SKM-1 treated with dmso at 0.1 percent for 144 hours (cell line): ENCODE results near the gene EIF3D.

Source experiments
- DNase-seq: peaks from one replicate; lab custom pipeline; 2025; ENCODE audit not compliant: unreplicated experiment; lab: John Stamatoyannopoulos, UW

Gene EIF3D

DNA sequence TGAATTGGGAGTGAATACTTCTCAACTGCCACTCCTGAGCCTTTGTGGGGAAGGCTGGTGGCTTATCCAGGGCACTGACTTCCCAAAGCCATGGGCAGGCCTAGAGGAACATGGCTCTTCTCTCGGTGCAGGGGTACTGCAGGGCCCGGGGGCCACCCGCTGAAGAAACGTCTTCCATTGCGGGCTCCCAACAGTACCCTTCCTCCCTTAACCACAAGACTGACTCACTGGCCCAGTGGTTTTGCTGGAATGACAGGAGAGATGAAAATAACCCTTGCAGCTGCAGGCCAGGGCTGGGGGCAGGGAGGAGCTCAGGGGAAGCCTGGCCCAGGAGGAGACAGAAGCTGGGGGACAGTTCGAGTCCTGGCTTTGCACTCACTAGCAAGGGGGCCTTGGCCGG is 61.0 kb downstream of the EIF3D start:
- DNase-seq = peak; percentile 85

DNA sequence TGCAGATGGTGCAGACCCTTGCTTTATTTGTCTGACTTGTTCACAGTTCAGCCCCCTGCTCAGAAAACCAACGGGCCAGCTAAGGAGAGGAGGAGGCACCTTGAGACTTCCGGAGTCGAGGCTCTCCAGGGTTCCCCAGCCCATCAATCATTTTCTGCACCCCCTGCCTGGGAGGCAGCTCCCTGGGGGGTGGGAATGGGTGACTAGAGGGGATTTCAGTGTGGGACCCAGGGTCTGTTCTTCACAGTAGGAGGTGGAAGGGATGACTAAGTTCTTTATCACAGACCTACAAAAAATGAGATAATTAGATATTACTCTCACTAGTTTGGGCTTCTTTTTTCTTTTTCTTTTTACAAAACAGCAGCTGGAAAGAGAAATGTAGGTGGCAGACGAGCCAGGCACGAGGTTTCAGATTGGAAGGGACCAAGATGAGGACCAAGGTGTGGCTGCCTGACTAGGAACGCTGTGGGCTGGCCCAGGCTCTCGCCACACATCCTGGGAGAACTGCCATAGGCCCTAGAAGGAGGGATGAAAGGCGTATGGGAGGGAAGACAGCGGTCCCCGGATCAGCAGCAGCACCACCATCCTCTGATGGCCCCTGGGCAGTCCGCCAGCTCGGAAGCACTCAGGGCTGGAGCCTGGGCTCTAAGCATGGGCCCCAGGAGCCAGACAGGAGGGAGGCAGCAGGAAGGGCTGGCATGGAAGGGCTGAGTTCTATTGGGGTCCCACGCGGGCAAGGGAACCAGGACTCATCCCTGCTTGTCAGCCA is 61.7 kb downstream of the EIF3D start:
- no peak for DNase-seq

DNA sequence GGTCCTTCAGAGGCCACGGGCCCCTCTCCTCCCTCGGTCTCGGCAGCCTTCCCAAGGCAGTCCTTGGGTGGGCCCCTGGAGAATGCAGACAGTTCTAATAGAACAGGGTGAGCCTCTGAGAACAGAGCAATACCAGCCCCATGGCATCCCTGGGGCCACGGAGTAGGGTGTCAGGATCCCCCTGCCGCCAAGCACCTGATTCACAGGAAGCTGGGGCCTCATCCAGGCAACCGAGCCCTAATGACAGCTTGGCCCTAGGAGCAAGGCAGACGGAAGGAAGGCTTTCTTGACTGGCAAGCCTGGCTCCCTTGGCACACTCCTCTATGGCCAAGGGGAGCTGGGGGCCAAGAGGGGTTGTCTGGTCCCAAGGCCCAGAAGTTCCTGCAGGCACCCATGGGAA is 62.7 kb downstream of the EIF3D start:
- no peak for DNase-seq

DNA sequence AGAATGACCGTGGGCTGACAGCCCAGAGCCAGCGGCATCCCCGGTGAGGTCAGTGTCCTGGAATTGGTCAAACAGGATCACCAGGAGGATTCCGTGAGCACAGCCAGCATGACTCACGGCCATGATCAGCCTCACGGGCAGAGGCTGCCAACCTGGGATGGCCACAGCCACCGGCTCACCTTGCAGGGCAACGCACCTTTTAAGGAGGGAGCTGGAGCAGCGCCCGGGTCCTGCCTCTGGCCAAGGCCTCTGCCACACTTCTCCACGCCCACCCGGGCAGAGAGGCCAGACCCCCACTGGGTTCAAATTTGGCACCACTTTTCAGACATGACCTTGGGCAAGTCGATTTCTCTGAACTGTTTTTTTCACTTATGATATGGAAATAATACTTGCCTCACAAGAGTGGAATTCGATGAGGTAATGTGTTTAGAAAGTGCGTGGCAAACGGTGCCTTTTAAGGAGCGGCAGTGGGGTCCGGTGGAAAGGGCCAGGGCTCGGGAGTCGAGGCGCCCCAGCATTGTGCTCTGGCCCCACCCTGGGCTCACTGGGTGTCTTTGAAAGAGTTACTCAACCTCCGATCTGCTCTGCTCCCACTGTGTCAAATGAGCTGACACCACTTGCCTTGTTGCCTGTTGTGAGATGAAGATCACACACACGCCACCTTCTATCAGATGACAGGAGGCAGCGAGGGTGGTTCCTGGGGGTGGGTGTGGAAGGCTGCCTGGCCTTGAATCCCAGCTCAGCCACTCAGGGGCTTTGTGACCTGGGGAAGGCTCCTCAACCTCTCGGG is 63.5 kb downstream of the EIF3D start:
- DNase-seq = no peak

DNA sequence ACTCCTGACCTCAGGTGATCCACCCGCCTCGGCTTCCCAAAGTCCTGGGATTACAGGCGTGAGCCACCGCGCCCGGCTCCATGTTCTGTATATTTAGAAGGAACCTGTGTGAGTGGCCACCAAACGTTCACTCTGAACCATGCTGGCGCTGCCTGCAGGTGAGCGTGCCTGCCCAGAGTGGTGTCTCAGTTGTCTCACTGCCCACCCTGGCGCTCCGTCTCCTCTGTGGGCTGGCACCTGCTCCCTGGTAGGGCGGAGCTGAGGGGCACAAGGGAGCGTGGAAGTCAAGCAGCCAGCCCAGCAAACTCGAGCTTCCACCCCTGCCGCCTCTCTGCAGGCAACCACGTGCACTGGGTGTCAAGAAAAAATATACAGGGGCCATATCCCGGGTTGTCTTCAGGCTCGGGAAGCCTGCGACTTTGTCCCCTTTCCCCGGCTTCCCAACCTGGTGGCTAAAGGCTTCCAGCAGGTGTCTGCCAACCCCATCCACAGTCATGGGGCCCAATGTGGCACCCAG is 64.2 kb downstream of the EIF3D start:
- no peak for DNase-seq

DNA sequence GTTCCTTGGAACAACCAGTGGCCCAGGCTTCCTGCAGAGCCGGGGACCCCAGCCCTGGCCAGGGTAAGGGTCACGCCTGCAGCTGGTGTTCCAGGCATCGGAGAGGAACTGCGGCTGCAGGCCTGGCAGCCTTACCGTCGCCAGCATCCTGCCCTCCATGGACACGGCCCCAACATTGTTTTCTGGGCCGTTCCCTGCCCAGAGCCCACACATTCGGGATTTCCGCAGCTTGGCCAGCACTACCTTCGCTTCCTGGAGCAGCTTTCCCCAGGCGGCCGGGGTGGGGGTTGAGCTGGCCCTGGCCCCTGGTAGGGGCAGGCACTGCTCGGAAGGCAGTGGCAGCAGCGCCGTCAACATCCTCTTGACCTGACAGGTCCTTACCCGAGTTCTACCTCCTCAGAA is 65.2 kb downstream of the EIF3D start:
- DNase-seq = no peak

DNA sequence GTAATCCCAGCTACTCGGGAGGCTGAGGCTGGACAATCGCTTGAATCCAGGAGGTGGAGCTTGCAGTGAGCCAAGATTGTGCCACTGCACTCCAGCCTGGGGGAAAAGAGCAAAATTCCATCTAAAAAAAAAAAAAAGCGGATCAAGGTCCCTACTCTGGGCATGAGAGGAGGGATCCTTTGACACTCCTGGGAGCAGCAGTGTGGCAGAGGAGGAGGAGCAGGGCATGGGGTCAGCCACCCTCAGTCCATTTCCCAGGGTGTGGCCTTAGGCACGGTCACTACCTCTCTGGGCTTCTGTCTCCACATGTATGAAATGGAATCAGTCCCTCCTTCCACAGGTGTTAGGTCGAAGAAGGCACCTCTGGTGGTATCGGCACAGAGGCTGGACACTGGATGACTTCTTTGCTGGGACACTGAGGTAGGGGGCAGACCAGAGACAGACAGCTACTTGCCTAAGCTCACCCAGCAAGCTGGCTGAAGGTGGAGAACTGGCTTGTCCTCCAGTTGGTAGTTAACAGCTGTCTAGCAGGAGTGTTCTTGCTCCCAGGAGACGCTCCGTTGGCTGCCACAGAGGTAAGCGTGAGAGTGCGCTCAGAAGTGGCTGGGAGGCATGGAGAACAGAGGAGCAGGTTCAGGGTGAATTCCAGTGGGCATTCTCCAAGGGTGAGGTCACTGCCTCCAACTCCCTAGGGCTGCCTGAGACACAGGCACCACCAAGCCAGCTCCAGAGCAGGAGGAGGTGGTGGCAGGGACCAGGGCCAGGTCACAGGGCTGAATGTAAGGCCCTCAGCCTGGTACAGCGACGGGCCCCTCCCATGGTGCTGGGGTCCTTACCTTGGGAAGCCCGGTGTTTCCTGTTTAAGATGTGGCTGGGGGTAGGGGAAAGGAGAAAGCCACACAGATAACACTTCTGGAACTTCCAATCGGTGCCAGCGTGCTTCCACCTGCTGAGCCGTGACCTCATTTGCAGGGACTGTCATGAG is 67.0 kb downstream of the EIF3D start:
- no peak for DNase-seq
